WTC11 (cell line): ENCODE data around the gene REXO2. TPM values are rescaled to one million over a fixed set of nuclear protein-coding genes. Genes with fewer than 3 reads are reported as not detected.
A peak's percentile ranks its signal among the peaks of the same experiment; 100 is the strongest.

ENCODE experiments used
- AR ChIP-seq: fragments of 250-450 bp; sonication (Bioruptor Pico); IDR thresholded peaks from 2 replicates; pipeline ENCODE4 v1.9.0; 2021; ENCODE audit warnings: mild to moderate bottlenecking
- ATF1 ChIP-seq: sonication (generic); formaldehyde crosslinking; IDR thresholded peaks from 2 replicates; pipeline ENCODE4 v1.8.1; 2023; ENCODE audit warnings: mild to moderate bottlenecking, moderate library complexity, missing genetic modification reagents
- ATF2 ChIP-seq: sonication (generic); formaldehyde crosslinking; IDR thresholded peaks from 2 replicates; pipeline ENCODE4 v1.8.1; 2022; ENCODE audit warnings: low read depth, missing genetic modification reagents, borderline replicate concordance
- ATF3 ChIP-seq: sonication (generic); formaldehyde crosslinking; conservative IDR thresholded peaks from 2 replicates; pipeline ENCODE4 v1.8.1; 2022; ENCODE audit warnings: mild to moderate bottlenecking, missing genetic modification reagents
- CREB1 ChIP-seq: sonication (generic); formaldehyde crosslinking; IDR thresholded peaks from 2 replicates; pipeline ENCODE4 v1.8.0; 2023; ENCODE audit warnings: mild to moderate bottlenecking, missing genetic modification reagents
- CTCF ChIP-seq: fragments of 200-600 bp; IDR thresholded peaks from 2 replicates; pipeline ENCODE4 v1.8.0; 2022; ENCODE audit warnings: antibody characterized with exemption
- E2F5 ChIP-seq: sonication (generic); formaldehyde crosslinking; IDR thresholded peaks from 2 replicates; pipeline ENCODE4 v1.8.1; 2022; ENCODE audit warnings: mild to moderate bottlenecking, moderate library complexity, missing genetic modification reagents
- ERG ChIP-seq: fragments of 250-450 bp; sonication (Bioruptor Pico); IDR thresholded peaks from 2 replicates; pipeline ENCODE4 v1.8.0; 2021; ENCODE audit warnings: mild to moderate bottlenecking
- ESRRA ChIP-seq: sonication (generic); formaldehyde crosslinking; IDR thresholded peaks from 2 replicates; pipeline ENCODE4 v1.8.1; 2022; ENCODE audit warnings: mild to moderate bottlenecking, missing genetic modification reagents, borderline replicate concordance
- FOXP4 ChIP-seq: sonication (generic); formaldehyde crosslinking; IDR thresholded peaks from 2 replicates; pipeline ENCODE4 v1.8.0; 2022; ENCODE audit warnings: mild to moderate bottlenecking, missing genetic modification reagents
- GABPB1 ChIP-seq: sonication (generic); formaldehyde crosslinking; IDR thresholded peaks from 2 replicates; pipeline ENCODE4 v1.8.1; 2023; ENCODE audit warnings: mild to moderate bottlenecking, missing genetic modification reagents
- GRHL2 ChIP-seq: fragments of 250-450 bp; sonication (Bioruptor Pico); IDR thresholded peaks from 2 replicates; pipeline ENCODE4 v1.8.0; 2022; ENCODE audit warnings: mild to moderate bottlenecking, moderate library complexity; ENCODE audit not compliant: insufficient replicate concordance, severe bottlenecking
- HMGA2 ChIP-seq: fragments of 250-450 bp; sonication (Bioruptor Pico); IDR thresholded peaks from 2 replicates; pipeline ENCODE4 v1.4.0; 2021; ENCODE audit warnings: mild to moderate bottlenecking, moderate library complexity
- JUN ChIP-seq: sonication (generic); formaldehyde crosslinking; IDR thresholded peaks from 2 replicates; pipeline ENCODE4 v1.8.0; 2023; ENCODE audit warnings: mild to moderate bottlenecking, missing genetic modification reagents
- MYBL2 ChIP-seq: sonication (generic); formaldehyde crosslinking; IDR thresholded peaks from 2 replicates; pipeline ENCODE4 v1.8.1; 2023; ENCODE audit warnings: mild to moderate bottlenecking, moderate library complexity, missing genetic modification reagents
- NR1H2 ChIP-seq: sonication (generic); formaldehyde crosslinking; IDR thresholded peaks from 2 replicates; pipeline ENCODE4 v1.9.0; 2021; ENCODE audit warnings: mild to moderate bottlenecking, moderate library complexity, missing genetic modification reagents
- PRRX2 ChIP-seq: fragments of 250-450 bp; sonication (Bioruptor Pico); IDR thresholded peaks from 2 replicates; pipeline ENCODE4 v1.8.0; 2021; ENCODE audit warnings: mild to moderate bottlenecking
- SMAD3 ChIP-seq: sonication (generic); formaldehyde crosslinking; IDR thresholded peaks from 2 replicates; pipeline ENCODE4 v1.8.0; 2022; ENCODE audit warnings: missing genetic modification reagents, mild to moderate bottlenecking, borderline replicate concordance
- SMAD4 ChIP-seq: sonication (generic); formaldehyde crosslinking; IDR thresholded peaks from 2 replicates; pipeline ENCODE4 v1.8.0; 2022; ENCODE audit warnings: mild to moderate bottlenecking, missing genetic modification reagents
- SP1 ChIP-seq: sonication (generic); formaldehyde crosslinking; conservative IDR thresholded peaks from 2 replicates; pipeline ENCODE4 v1.8.1; 2022; ENCODE audit warnings: missing genetic modification reagents
- TP53 ChIP-seq: sonication (generic); formaldehyde crosslinking; IDR thresholded peaks from 2 replicates; pipeline ENCODE4 v1.8.1; 2023; ENCODE audit warnings: mild to moderate bottlenecking, missing genetic modification reagents
- USF2 ChIP-seq: sonication (generic); formaldehyde crosslinking; IDR thresholded peaks from 2 replicates; pipeline ENCODE4 v1.8.1; 2023; ENCODE audit warnings: mild to moderate bottlenecking, missing genetic modification reagents, moderate library complexity
- ZNF121 ChIP-seq: sonication (generic); formaldehyde crosslinking; IDR thresholded peaks from 2 replicates; pipeline ENCODE4 v1.8.0; 2023; ENCODE audit warnings: missing genetic modification reagents
- ZNF423 ChIP-seq: fragments of 250-450 bp; sonication (Bioruptor Pico); IDR thresholded peaks from 2 replicates; pipeline ENCODE4 v2.1.2; 2022; ENCODE audit warnings: mild to moderate bottlenecking, moderate library complexity
- total RNA-seq: library from RNA; stranded (reverse); gene quantifications from 3 replicates; pipeline ENCODE4 v1.2.3, GENCODE V29; 2021
- TF ChIP-seq, protein P1 (sequence below): fragments of 250-450 bp; sonication (Bioruptor Pico); conservative IDR thresholded peaks from 2 replicates; pipeline ENCODE4 v1.9.0; 2021; ENCODE audit warnings: mild to moderate bottlenecking

REXO2 gene
- total RNA-seq, 1 experiment from 2014 or later, result 98.8 TPM

GRCh38 chr11:114439229-114440120 lies at the start of gene REXO2 (continued):
- TF ChIP-seq ATF1 (no peak), CTCF (no peak), FOXP4 (CRISPR knock-in tag) (0 out of 2 replicates have a peak, but pooled peaks have one; percentile 39), GRHL2 (CRISPR knock-in tag) (no peak), CREB1 (CRISPR knock-in tag) (no peak), ERG (no peak), AR (no peak), ATF3 (0 out of 2 replicates have a peak, but pooled peaks have one; percentile 58), ATF2 (no peak), USF2 (CRISPR knock-in tag) (peak; percentile 75), ZNF121 (CRISPR knock-in tag) (no peak), ZNF423 (no peak), PRRX2 (CRISPR knock-in tag) (no peak), SMAD4 (CRISPR knock-in tag) (no peak), MYBL2 (CRISPR knock-in tag) (no peak), SP1 (no peak), NR1H2 (CRISPR knock-in tag) (no peak), TP53 (CRISPR knock-in tag) (no peak), JUN (CRISPR knock-in tag) (0 out of 2 replicates have a peak, but pooled peaks have one; percentile 51), ESRRA (CRISPR knock-in tag) (no peak), SMAD3 (no peak), E2F5 (no peak), HMGA2 (no peak), GABPB1 (CRISPR knock-in tag) (peak; percentile 69; the same call in 1 of the 2 replicates)
- TF ChIP-seq, protein P1, sequence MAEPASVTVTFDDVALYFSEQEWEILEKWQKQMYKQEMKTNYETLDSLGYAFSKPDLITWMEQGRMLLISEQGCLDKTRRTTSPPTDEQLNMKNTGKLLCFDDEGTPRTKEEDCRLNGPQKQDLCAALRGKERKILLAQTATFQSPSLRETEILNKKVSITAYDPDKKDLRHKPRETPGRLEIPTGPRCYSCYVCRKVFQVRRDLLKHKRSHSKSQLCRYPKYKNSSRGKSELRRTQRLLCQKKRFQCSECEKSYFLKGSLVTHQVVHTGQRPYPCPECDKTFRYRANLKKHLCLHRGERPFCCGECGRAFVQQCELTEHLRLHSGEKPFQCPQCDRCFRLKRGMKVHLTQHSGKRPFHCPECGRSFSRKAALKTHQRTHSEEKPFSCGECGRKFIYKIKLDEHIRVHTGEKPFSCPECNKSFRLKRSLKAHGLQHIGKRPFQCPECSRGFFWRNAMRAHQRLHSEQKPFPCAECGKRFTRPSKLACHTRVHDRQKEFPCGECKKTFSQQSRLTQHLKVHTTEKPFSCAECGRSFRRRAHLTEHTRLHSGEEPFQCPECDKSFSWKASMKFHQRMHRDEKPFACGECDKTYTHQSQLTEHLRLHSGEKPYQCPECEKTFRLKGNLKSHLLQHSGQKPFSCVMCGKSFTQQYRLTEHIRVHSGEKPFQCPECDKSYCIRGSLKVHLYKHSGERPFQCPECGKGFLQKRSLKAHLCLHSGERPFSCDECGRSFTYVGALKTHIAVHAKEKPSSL (CRISPR knock-in tag), result no peak
